Activated naive CD8-positive, alpha-beta T cell treated with anti-CD3 and anti-CD28 coated beads, Interleukin-2, amount 10 ng/mL, durations not matched to agents 7 days and 5 days (primary cell): ENCODE results near the gene MCM7. TPM values are rescaled to one million over a fixed set of nuclear protein-coding genes. Genes with fewer than 3 reads are reported as not detected.

Experiments
- ATAC-seq: fragments of 150-1000 bp; cut with Tn5 transposase; one replicate; pipeline ENCODE4 v1.10.0; 2021; ENCODE audit warnings: low read depth, moderate library complexity
- POLR2A ChIA-PET: fragments of 350-600 bp; sonication (Branson Sonifier 250); formaldehyde crosslinking; loops from one replicate; lab custom pipeline; 2021; ENCODE audit warnings: antibody characterized with exemption; lab: Charles Lee
- DNase-seq: peaks from one replicate; pipeline ENCODE4 v3.0.0; 2021
- H3K27ac Mint-ChIP-seq: one replicate; pipeline ENCODE4 v1.8.0; 2022; ENCODE audit warnings: mild to moderate bottlenecking, mixed read lengths
- H3K27me3 Mint-ChIP-seq: one replicate; pipeline ENCODE4 v1.8.0; 2022; ENCODE audit warnings: mild to moderate bottlenecking, moderate library complexity, mixed read lengths
- H3K36me3 Mint-ChIP-seq: one replicate; pipeline ENCODE4 v1.8.0; 2021; ENCODE audit warnings: mild to moderate bottlenecking, mixed read lengths
- H3K4me1 Mint-ChIP-seq: one replicate; pipeline ENCODE4 v1.8.0; 2021; ENCODE audit warnings: mixed read lengths
- H3K4me3 Mint-ChIP-seq: one replicate; pipeline ENCODE4 v1.8.0; 2022; ENCODE audit warnings: mild to moderate bottlenecking, moderate library complexity, mixed read lengths
- H3K9me3 Mint-ChIP-seq: one replicate; pipeline ENCODE4 v1.8.0; 2021; ENCODE audit warnings: mixed read lengths
- total RNA-seq, 2 experiments: library from RNA; stranded (reverse); gene quantifications; one replicate each; pipeline ENCODE4 v1.2.3, GENCODE V29; 2021

MCM7 gene
- total RNA-seq, 2 experiments from 2014 or later, result 278 to 307 TPM

GRCh38 chr7:100100420-100101015 lies 679 bp downstream of the MCM7 start:
- Mint-ChIP-seq H3K4me3 (peak overlapping the region; percentile 93), H3K9me3 (no peaks in the 10 kb centered on the region), H3K27me3 (no peaks in the 10 kb centered on the region), H3K27ac (peak overlapping the region; percentile 89), H3K4me1 (peaks cover 36% of the 10 kb centered on the region), H3K36me3 (peaks cover 35% of the 10 kb centered on the region)
- DNase-seq (peak; percentile 95), ATAC-seq (peak; percentile 74)
- POLR2A ChIA-PET, result interaction anchor here (0.7 to 5.1 kb wide), 21 partner anchors 8 to 691 kb away, joined by 3 to 89 read pairs (median 6); partner anchors contain the start of genes BUD31, CNPY4, COPS6 and GNB2

- no peak for ATAC-seq
- H3K27me3 Mint-ChIP-seq, result no peaks in the 10 kb centered on the region
- no peaks in the 10 kb centered on the region for H3K9me3 Mint-ChIP-seq
- no peak for DNase-seq
- POLR2A ChIA-PET, result interaction anchor here (2.5 to 5.1 kb wide), 3 partner anchors 10 to 80 kb away, joined by 5 to 89 read pairs (median 57); partner anchors contain the start of genes COPS6 and MBLAC1
- peaks cover 36% of the 10 kb centered on the region for H3K4me1 Mint-ChIP-seq
- peaks cover 40% of the 10 kb centered on the region for H3K36me3 Mint-ChIP-seq
- peak overlapping the region; percentile 93 for H3K4me3 Mint-ChIP-seq
- peak overlapping the region; percentile 89 for H3K27ac Mint-ChIP-seq
These were observed 1.7 kb downstream of the MCM7 start for GRCh38 chr7:100099452-100099851.

- DNase-seq (no peak), ATAC-seq (no peak)
- Mint-ChIP-seq H3K4me1 (peaks cover 35% of the 10 kb centered on the region), H3K27ac (peak overlapping the region; percentile 54), H3K4me3 (peak overlapping the region; percentile 61), H3K36me3 (peaks cover 43% of the 10 kb centered on the region), H3K9me3 (no peaks in the 10 kb centered on the region), H3K27me3 (no peaks in the 10 kb centered on the region)
- POLR2A ChIA-PET, result interaction anchor here (4.1 kb wide), 1 partner anchor 9 kb away, joined by 57 read pairs; the partner anchor contains the start of gene COPS6
These were observed 2.3 kb downstream of the MCM7 start for GRCh38 chr7:100098913-100099312.

- ATAC-seq, result no peak
- H3K27ac Mint-ChIP-seq, result peak overlapping the region; percentile 25
- H3K4me1 Mint-ChIP-seq, result peaks cover 34% of the 10 kb centered on the region
- no peak for DNase-seq
- H3K4me3 Mint-ChIP-seq, result no peak overlapping the region
- H3K9me3 Mint-ChIP-seq, result no peaks in the 10 kb centered on the region
- POLR2A ChIA-PET, result interaction anchor here (1.1 to 1.7 kb wide), 2 partner anchors 14 to 45 kb away, joined by 3 to 4 read pairs; no protein-coding TSS in a partner anchor
- peaks cover 61% of the 10 kb centered on the region for H3K36me3 Mint-ChIP-seq
- no peaks in the 10 kb centered on the region for H3K27me3 Mint-ChIP-seq
These were observed 5.5 kb downstream of the MCM7 start for GRCh38 chr7:100095704-100096103.

GRCh38 chr7:100095289-100095688 lies 5.9 kb downstream of the MCM7 start:
- DNase-seq (no peak), ATAC-seq (no peak)
- no peak overlapping the region for H3K27ac Mint-ChIP-seq
- H3K27me3 Mint-ChIP-seq, result no peaks in the 10 kb centered on the region
- H3K4me1 Mint-ChIP-seq, result peaks cover 38% of the 10 kb centered on the region
- H3K36me3 Mint-ChIP-seq, result peaks cover 58% of the 10 kb centered on the region
- POLR2A ChIA-PET, result interaction anchor here (1.1 to 1.7 kb wide), 2 partner anchors 13 to 45 kb away, joined by 3 to 4 read pairs; no protein-coding TSS in a partner anchor
- no peak overlapping the region for H3K4me3 Mint-ChIP-seq
- H3K9me3 Mint-ChIP-seq, result no peaks in the 10 kb centered on the region

GRCh38 chr7:100093925-100094486 lies 7.2 kb downstream of the MCM7 start:
- no peak for ATAC-seq
- DNase-seq, result no peak
- POLR2A ChIA-PET, result no interaction called here
- H3K27me3 Mint-ChIP-seq, result no peaks in the 10 kb centered on the region
- peaks cover 34% of the 10 kb centered on the region for H3K4me1 Mint-ChIP-seq
- peaks cover 50% of the 10 kb centered on the region for H3K36me3 Mint-ChIP-seq
- H3K27ac Mint-ChIP-seq, result no peak overlapping the region
- H3K4me3 Mint-ChIP-seq, result no peak overlapping the region
- H3K9me3 Mint-ChIP-seq, result no peaks in the 10 kb centered on the region

- Mint-ChIP-seq H3K27ac (no peak overlapping the region), H3K4me1 (peaks cover 29% of the 10 kb centered on the region), H3K36me3 (peaks cover 45% of the 10 kb centered on the region), H3K4me3 (no peak overlapping the region), H3K9me3 (no peaks in the 10 kb centered on the region), H3K27me3 (no peaks in the 10 kb centered on the region)
- DNase-seq (no peak), ATAC-seq (no peak)
- POLR2A ChIA-PET, result interaction anchor here (0.8 kb wide), 1 partner anchor 44 kb away, joined by 3 read pairs; the partner anchor contains the start of gene ZSCAN21
These were observed 7.7 kb downstream of the MCM7 start for GRCh38 chr7:100093498-100093897.

- Mint-ChIP-seq H3K36me3 (peaks cover 41% of the 10 kb centered on the region), H3K4me1 (peaks cover 28% of the 10 kb centered on the region), H3K9me3 (no peaks in the 10 kb centered on the region), H3K27ac (no peak overlapping the region), H3K4me3 (no peak overlapping the region), H3K27me3 (no peaks in the 10 kb centered on the region)
- DNase-seq (no peak), ATAC-seq (no peak)
- POLR2A ChIA-PET, result interaction anchor here (0.8 to 1.5 kb wide), 2 partner anchors 8 to 43 kb away, joined by 3 to 9 read pairs; partner anchors contain the start of genes AP4M1, MCM7 and ZSCAN21
These were observed 8.1 kb downstream of the MCM7 start for GRCh38 chr7:100093054-100093453.

- Mint-ChIP-seq H3K27me3 (no peaks in the 10 kb centered on the region), H3K36me3 (peaks cover 31% of the 10 kb centered on the region), H3K9me3 (no peaks in the 10 kb centered on the region), H3K4me1 (peaks cover 22% of the 10 kb centered on the region), H3K4me3 (no peak overlapping the region), H3K27ac (peak overlapping the region; percentile 3)
- POLR2A ChIA-PET, result interaction anchor here (1.5 to 3.7 kb wide), 2 partner anchors 9 to 10 kb away, joined by 9 to 57 read pairs; partner anchors contain the start of genes AP4M1 and MCM7
- ATAC-seq (no peak), DNase-seq (no peak)
These were observed 9.6 kb downstream of the MCM7 start for GRCh38 chr7:100091411-100092181.

GRCh38 chr7:100090527-100091410 lies 10.4 kb downstream of the MCM7 start:
- Mint-ChIP-seq H3K4me1 (peaks cover 20% of the 10 kb centered on the region), H3K27ac (peak overlapping the region; percentile 63), H3K9me3 (no peaks in the 10 kb centered on the region), H3K36me3 (peaks cover 31% of the 10 kb centered on the region), H3K27me3 (no peaks in the 10 kb centered on the region), H3K4me3 (no peak overlapping the region)
- POLR2A ChIA-PET, result interaction anchor here (1.0 to 3.7 kb wide), 3 partner anchors 10 to 38 kb away, joined by 3 to 57 read pairs (median 3); partner anchors contain the start of genes AP4M1 and MCM7
- ATAC-seq, result no peak
- no peak for DNase-seq

- Mint-ChIP-seq H3K36me3 (peaks cover 22% of the 10 kb centered on the region), H3K4me3 (peak overlapping the region; percentile 89), H3K27me3 (peaks cover 2% of the 10 kb centered on the region), H3K9me3 (no peaks in the 10 kb centered on the region), H3K27ac (peak overlapping the region; percentile 92), H3K4me1 (peaks cover 18% of the 10 kb centered on the region)
- no peak for DNase-seq
- no peak for ATAC-seq
- POLR2A ChIA-PET, result interaction anchor here (0.7 to 3.7 kb wide), 8 partner anchors 8 to 340 kb away, joined by 3 to 57 read pairs (median 4); partner anchors contain the start of genes AP4M1, MCM7, MEPCE and ZCWPW1
These were observed 11.6 kb downstream of the MCM7 start for GRCh38 chr7:100089458-100090196.
